H9 (cell line): ENCODE measurements around the gene TSPAN9. TPM values are rescaled to one million over a fixed set of nuclear protein-coding genes. Genes with fewer than 3 reads are reported as not detected.
A peak's percentile ranks its signal among the peaks of the same experiment; 100 is the strongest.

Experiments
- DNase-seq: peaks from one replicate; pipeline ENCODE4 v3.0.0-alpha.2; 2017
- H2AFZ ChIP-seq: one replicate; pipeline ENCODE4 v1.6.1; 2013; ENCODE audit warnings: mild to moderate bottlenecking, low read length, control low read depth, moderate library complexity
- H2AK5ac ChIP-seq: 2 replicates; pipeline ENCODE4 v1.6.1; 2013; ENCODE audit warnings: low read length, control low read depth, mixed read lengths; ENCODE audit not compliant: insufficient read length
- H2BK120ac ChIP-seq: one replicate; pipeline ENCODE4 v1.6.1; 2013; ENCODE audit warnings: low read depth, mild to moderate bottlenecking, low read length, control low read depth, inconsistent platforms; ENCODE audit not compliant: poor library complexity, severe bottlenecking
- H2BK12ac ChIP-seq: 2 replicates; pipeline ENCODE4 v1.6.1; 2013; ENCODE audit warnings: low read length, control low read depth, mixed read lengths, low read depth; ENCODE audit not compliant: insufficient read length
- H2BK15ac ChIP-seq: 2 replicates; pipeline ENCODE4 v1.6.1; 2013; ENCODE audit warnings: low read depth, low read length, control low read depth
- H2BK20ac ChIP-seq: one replicate; pipeline ENCODE4 v1.6.1; 2013; ENCODE audit warnings: low read depth, mild to moderate bottlenecking, low read length, control low read depth, inconsistent platforms; ENCODE audit not compliant: poor library complexity, severe bottlenecking
- H2BK5ac ChIP-seq: 2 replicates; pipeline ENCODE4 v1.6.1; 2013; ENCODE audit warnings: low read length, control low read depth, mixed read lengths; ENCODE audit not compliant: insufficient read length
- H3K14ac ChIP-seq: 2 replicates; pipeline ENCODE4 v1.6.1; 2013; ENCODE audit warnings: low read length, control low read depth; ENCODE audit not compliant: insufficient read depth
- H3K18ac ChIP-seq: 2 replicates; pipeline ENCODE4 v1.6.1; 2013; ENCODE audit warnings: low read depth, mild to moderate bottlenecking, mixed read lengths, low read length, control low read depth; ENCODE audit not compliant: insufficient read length
- H3K23ac ChIP-seq: 2 replicates; pipeline ENCODE4 v1.6.1; 2013; ENCODE audit warnings: low read length, control low read depth, mixed read lengths, low read depth; ENCODE audit not compliant: insufficient read length
- H3K23me2 ChIP-seq: 2 replicates; pipeline ENCODE4 v1.6.1; 2013; ENCODE audit warnings: low read depth, mild to moderate bottlenecking, mixed read lengths, low read length, control low read depth; ENCODE audit not compliant: insufficient read length, poor library complexity, severe bottlenecking
- H3K27ac ChIP-seq: 2 replicates; pipeline ENCODE4 v1.5.1; 2013; ENCODE audit warnings: low read length, control low read depth, mixed read lengths, low read depth; ENCODE audit not compliant: insufficient read length
- H3K27me3 ChIP-seq: 2 replicates; pipeline ENCODE4 v1.6.1; 2013; ENCODE audit warnings: low read length, control low read depth, inconsistent platforms; ENCODE audit not compliant: insufficient read depth
- H3K4ac ChIP-seq: 2 replicates; pipeline ENCODE4 v1.6.1; 2013; ENCODE audit warnings: low read depth, mild to moderate bottlenecking, control low read depth, inconsistent platforms, low read length, moderate library complexity
- H3K4me1 ChIP-seq: 2 replicates; pipeline ENCODE4 v1.6.1; 2013; ENCODE audit warnings: low read length, control low read depth, inconsistent platforms; ENCODE audit not compliant: insufficient read depth
- H3K4me2 ChIP-seq: 2 replicates; pipeline ENCODE4 v1.6.1; 2013; ENCODE audit warnings: low read length, control low read depth, mixed read lengths; ENCODE audit not compliant: insufficient read length, insufficient read depth
- H3K56ac ChIP-seq: 2 replicates; pipeline ENCODE4 v1.6.1; 2013; ENCODE audit warnings: low read depth, mild to moderate bottlenecking, mixed read lengths, low read length, control low read depth; ENCODE audit not compliant: insufficient read length
- H3K79me1 ChIP-seq: 2 replicates; pipeline ENCODE4 v1.6.1; 2013; ENCODE audit warnings: low read depth, mild to moderate bottlenecking, moderate library complexity, low read length, control low read depth, inconsistent platforms; ENCODE audit not compliant: insufficient read depth, poor library complexity, severe bottlenecking
- H3K79me2 ChIP-seq: 2 replicates; pipeline ENCODE4 v1.6.1; 2013; ENCODE audit warnings: low read length, control low read depth, inconsistent platforms; ENCODE audit not compliant: insufficient read depth
- H3K9ac ChIP-seq: 2 replicates; pipeline ENCODE4 v1.6.1; 2013; ENCODE audit warnings: low read length, control low read depth, mixed read lengths; ENCODE audit not compliant: insufficient read length; ENCODE audit errors: extremely low read depth
- H3K9me3 ChIP-seq: one replicate; pipeline ENCODE4 v1.6.1; 2013; ENCODE audit warnings: low read depth, low read length, inconsistent platforms; ENCODE audit not compliant: control insufficient read depth
- H3T11ph ChIP-seq: one replicate; pipeline ENCODE4 v1.6.1; 2013; ENCODE audit warnings: mild to moderate bottlenecking, low read length, control low read depth, inconsistent platforms
- H4K20me1 ChIP-seq: one replicate; pipeline ENCODE4 v1.6.1; 2013; ENCODE audit not compliant: control insufficient read depth, insufficient read length, insufficient read depth
- H4K5ac ChIP-seq: 2 replicates; pipeline ENCODE4 v1.6.1; 2013; ENCODE audit warnings: low read depth, mild to moderate bottlenecking, mixed read lengths, low read length, control low read depth; ENCODE audit not compliant: insufficient read length
- H4K8ac ChIP-seq: replicated peaks from 2 replicates; pipeline ENCODE4 v1.6.1; 2013; ENCODE audit warnings: low read length, control low read depth, mixed read lengths, low read depth; ENCODE audit not compliant: insufficient read length
- H4K91ac ChIP-seq: 2 replicates; pipeline ENCODE4 v1.6.1; 2013; ENCODE audit warnings: low read depth, mild to moderate bottlenecking, moderate library complexity, mixed read lengths, low read length, control low read depth; ENCODE audit not compliant: insufficient read length
- H3K27ac Mint-ChIP-seq, 3 experiments: 2 replicates in 2 of 3; 3 replicates in 1 of 3; pipeline ENCODE4 v1.8.0; 2020 to 2021; ENCODE audit warnings: mixed read lengths in 3 of 3, mild to moderate bottlenecking in 1 of 3, moderate library complexity in 1 of 3
- H3K27me3 Mint-ChIP-seq: 2 replicates; pipeline ENCODE4 v1.8.0; 2021; ENCODE audit warnings: low read depth, mild to moderate bottlenecking, moderate library complexity, mixed read lengths
- H3K36me3 Mint-ChIP-seq, 3 experiments: 2 replicates in 2 of 3; 3 replicates in 1 of 3; pipeline ENCODE4 v1.8.0; 2020 to 2021; ENCODE audit warnings: low read depth in 3 of 3, mixed read lengths in 3 of 3; ENCODE audit not compliant: insufficient read depth in 1 of 3
- H3K4me1 Mint-ChIP-seq, 2 experiments: 2 replicates each; pipeline ENCODE4 v1.8.0; 2020; ENCODE audit warnings: mixed read lengths in 2 of 2
- H3K4me3 Mint-ChIP-seq, 2 experiments: 2 replicates in 1 of 2; 3 replicates in 1 of 2; pipeline ENCODE4 v1.8.0; 2020 to 2021; ENCODE audit warnings: mild to moderate bottlenecking in 2 of 2, mixed read lengths in 2 of 2, moderate library complexity in 1 of 2
- H3K9me3 Mint-ChIP-seq, 2 experiments: 2 replicates in 1 of 2; 3 replicates in 1 of 2; pipeline ENCODE4 v1.8.0; 2020; ENCODE audit warnings: mild to moderate bottlenecking in 2 of 2, mixed read lengths in 2 of 2, moderate library complexity in 1 of 2
- CTCF ChIP-seq: fragments of 200-600 bp; sonication (generic); conservative IDR thresholded peaks from 3 replicates; pipeline ENCODE4 v1.8.0; 2021; ENCODE audit warnings: antibody characterized with exemption, mild to moderate bottlenecking
- WGBS: extraction: QIAGEN DNeasy Blood & Tissue Kit; methylation state at CpG from one replicate; pipeline ENCODE4 v1.1.7; 2013; ENCODE audit warnings: missing lambda C conversion rate, low lambda C conversion rate, mixed read lengths; ENCODE audit not compliant: insufficient read length; ENCODE audit errors: extremely low coverage; 5-methylcytosine and 5-hydroxymethylcytosine counted together
- total RNA-seq: library from RNA; stranded (reverse); gene quantifications from 2 replicates; pipeline ENCODE4 v1.2.1, GENCODE V29; 2021

Gene TSPAN9
- total RNA-seq, 1 experiment from 2014 or later = 19.0 TPM

- Histone ChIP-seq H3K27ac (no peak overlapping the region), H2BK12ac (no peak overlapping the region), H3K23ac (no peak overlapping the region), H3T11ph (no peak overlapping the region), H3K9ac (no peak overlapping the region), H2BK20ac (no peak overlapping the region), H2AFZ (no peak overlapping the region), H3K4me1 (no peaks in the 10 kb centered on the region), H4K5ac (no peak overlapping the region), H3K79me1 (no peaks in the 10 kb centered on the region), H3K18ac (no peak overlapping the region), H4K8ac (no peak overlapping the region), H3K14ac (no peak overlapping the region), H2BK5ac (no peak overlapping the region), H3K56ac (no peak overlapping the region), H4K91ac (no peak overlapping the region), H3K23me2 (no peaks in the 10 kb centered on the region), H2BK15ac (no peak overlapping the region), H2BK120ac (no peak overlapping the region), H3K9me3 (no peaks in the 10 kb centered on the region), H3K4ac (no peak overlapping the region), H3K79me2 (no peaks in the 10 kb centered on the region), H4K20me1 (no peaks in the 10 kb centered on the region), H3K27me3 (no peaks in the 10 kb centered on the region; the same call in 1 of the 2 replicates), H3K4me2 (no peak overlapping the region), H2AK5ac (no peak overlapping the region)
- Mint-ChIP-seq H3K4me3 (no peak overlapping the region), H3K9me3 (no peaks in the 10 kb centered on the region), H3K27me3 (peaks cover 11% of the 10 kb centered on the region), H3K36me3 (no peaks in the 10 kb centered on the region; a peak in 1 of 7 replicates), H3K4me1 (peaks cover 0 to 6% of the 10 kb centered on the region in 2 experiments; a peak in 2 of 4 replicates), H3K27ac (peak overlapping the region in 1 of 3 experiments; percentile 53; a peak in 1 of 7 replicates)
- no peak for DNase-seq
- no peak for TF ChIP-seq CTCF
- no CpG with 5 or more reads among the region's 19 CpGs for WGBS
These were observed 228.9 kb downstream of the TSPAN9 start for GRCh38 chr12:3305904-3306619.
